K562 (cell line): ENCODE data around the gene MAST4. TPM values are rescaled to one million over a fixed set of nuclear protein-coding genes. Genes with fewer than 3 reads are reported as not detected.

Experiments
- ATAC-seq: fragments of 200-7000 bp; cut with Tn5 transposase; 3 replicates; pipeline ENCODE4 v1.9.1; 2020; ENCODE audit warnings: moderate library complexity
- BruUV-seq: library from RNA; stranded (reverse); fragments of 400-500 nt; replicated peaks from 2 replicates; lab custom pipeline; 2021; lab: Mats Ljungman, UMichigan
- CTCF ChIA-PET: fragments of 300-600 bp; formaldehyde crosslinking; extraction: SDS; loops from one replicate; lab custom pipeline; 2021; ENCODE audit warnings: low intra/inter-chr PET ratio; lab: Yijun Ruan, JAX
- POLR2A ChIA-PET: fragments of 300-600, 350-650 bp; sonication (Branson Sonifier 250); formaldehyde crosslinking; extraction: SDS; loops from one replicate; lab custom pipeline; 2021; ENCODE audit warnings: antibody characterized with exemption, inconsistent platforms; lab: Yijun Ruan, JAX
- DNase-seq, 4 experiments: peaks; one replicate each; pipeline versions ENCODE4 v3.0.0 to v3.0.0-alpha.2; 2011 to 2018; ENCODE audit warnings: low spot score in 3 of 4, mixed read lengths in 3 of 4; ENCODE audit errors: extremely low read depth in 1 of 4
- FAIRE-seq: peaks from 2 replicates; lab custom pipeline; 2011; peaks lifted over from hg19 to GRCh38; lab: Jason Lieb, UNC
- H2AFZ ChIP-seq: 2 replicates; pipeline ENCODE4 v1.6.0; 2011; ENCODE audit warnings: low read depth, low read length, control low read depth, inconsistent platforms
- H3K27ac ChIP-seq: fragments of 200-600 bp; 3 replicates; pipeline ENCODE4 v1.8.0; 2011; ENCODE audit warnings: low read depth, mild to moderate bottlenecking, control low read depth, inconsistent platforms, low read length, moderate library complexity, mixed read lengths; ENCODE audit errors: extremely low read depth
- H3K27me3 ChIP-seq, 2 experiments: fragments of 300-600 bp in 1 of 2; 2 replicates in 1 of 2; 3 replicates in 1 of 2; pipeline versions ENCODE4 v1.6.0 to v1.8.0; 2011; ENCODE audit warnings: inconsistent platforms in 2 of 2, low read length in 2 of 2, mild to moderate bottlenecking in 1 of 2, mixed read lengths in 1 of 2, moderate library complexity in 1 of 2; ENCODE audit not compliant: control insufficient read depth in 2 of 2, insufficient read depth in 2 of 2
- H3K36me3 ChIP-seq: fragments of 300-600 bp; 3 replicates; pipeline ENCODE4 v1.8.0; 2011; ENCODE audit warnings: mild to moderate bottlenecking, low read length, inconsistent platforms; ENCODE audit not compliant: control insufficient read depth, insufficient read depth
- H3K4me1 ChIP-seq, 2 experiments: fragments of 200-600 bp in 1 of 2; replicated peaks in 1 of 2; 2 replicates in 1 of 2; 3 replicates in 1 of 2; pipeline versions ENCODE4 v1.5.1 to v1.8.0; 2011; ENCODE audit warnings: inconsistent platforms in 2 of 2, low read length in 2 of 2, mild to moderate bottlenecking in 1 of 2, mixed read lengths in 1 of 2, moderate library complexity in 1 of 2; ENCODE audit not compliant: control insufficient read depth in 2 of 2, insufficient read depth in 2 of 2
- H3K4me2 ChIP-seq: 2 replicates; pipeline ENCODE4 v1.6.1; 2011; ENCODE audit warnings: low read length, control low read depth, inconsistent platforms, mixed read lengths; ENCODE audit not compliant: insufficient read depth
- H3K4me3 ChIP-seq: fragments of 200-600 bp; sonication (generic), shearing (Covaris generic); 2 replicates; pipeline ENCODE4 v1.5.1; 2016; ENCODE audit warnings: control low read depth, inconsistent platforms
- H3K79me2 ChIP-seq: fragments of 200-600 bp; 3 replicates; pipeline ENCODE4 v1.8.0; 2011; ENCODE audit warnings: low read length, inconsistent platforms; ENCODE audit not compliant: control insufficient read depth, insufficient read depth
- H3K9ac ChIP-seq, 2 experiments: 2 replicates each; pipeline versions ENCODE4 v1.6.0 to v1.6.1; 2011; ENCODE audit warnings: low read depth in 2 of 2, low read length in 2 of 2, control low read depth in 1 of 2, inconsistent platforms in 1 of 2, mild to moderate bottlenecking in 1 of 2, mixed read lengths in 1 of 2; ENCODE audit not compliant: insufficient read depth in 1 of 2
- H3K9me1 ChIP-seq: one replicate; pipeline ENCODE4 v1.6.0; 2011; ENCODE audit warnings: inconsistent platforms, mild to moderate bottlenecking, low read length, moderate library complexity; ENCODE audit not compliant: control insufficient read depth, insufficient read depth
- H3K9me3 ChIP-seq: replicated peaks from 2 replicates; pipeline ENCODE4 v1.5.1; 2011; ENCODE audit warnings: low read depth, low read length, inconsistent platforms; ENCODE audit not compliant: control insufficient read depth, insufficient read depth
- H4K20me1 ChIP-seq: replicated peaks from 2 replicates; pipeline ENCODE4 v1.6.1; 2011; ENCODE audit warnings: low read length, inconsistent platforms, mixed read lengths; ENCODE audit not compliant: control insufficient read depth, insufficient read depth
- MITF ChIP-seq: IDR thresholded peaks from 2 replicates; pipeline ENCODE4 v1.6.1; 2014; ENCODE audit warnings: antibody characterized with exemption
- NFE2L1 ChIP-seq: fragments of 450-650 bp; IDR thresholded peaks from 2 replicates; pipeline ENCODE4 v1.6.1; 2016; ENCODE audit warnings: missing genetic modification characterization, low read depth, mild to moderate bottlenecking, missing compliant biosample characterization, moderate library complexity, borderline replicate concordance
- NR3C1 ChIP-seq: sonication (generic); formaldehyde crosslinking; IDR thresholded peaks from 2 replicates; pipeline ENCODE4 v1.8.1; 2022; ENCODE audit warnings: missing genetic modification reagents
- RBBP5 ChIP-seq: fragments of 200-600 bp; sonication (generic); IDR thresholded peaks from 2 replicates; pipeline ENCODE4 v1.6.1; 2012; ENCODE audit warnings: borderline replicate concordance, mild to moderate bottlenecking, low read length, control low read depth, inconsistent platforms; ENCODE audit not compliant: insufficient read depth, poor library complexity, severe bottlenecking
- SAFB2 ChIP-seq: fragments of 200-400 bp; formaldehyde crosslinking; IDR thresholded peaks from 2 replicates; pipeline ENCODE4 v1.6.1; 2018; ENCODE audit warnings: borderline replicate concordance, low read length, low read depth, moderate library complexity; ENCODE audit not compliant: severe bottlenecking
- ZNF280A ChIP-seq: fragments of 450-650 bp; IDR thresholded peaks from 2 replicates; pipeline ENCODE4 v1.6.1; 2018; ENCODE audit warnings: mild to moderate bottlenecking, low read depth; ENCODE audit not compliant: partially characterized antibody
- WGBS: fragments of 100-300 bp; shearing (Covaris generic); methylation state at CpG from one replicate; pipeline ENCODE4 v1.1.6; 2016; ENCODE audit warnings: low coverage, mixed read lengths; ENCODE audit not compliant: insufficient coverage; ENCODE audit errors: missing lambda C conversion rate; 5-methylcytosine and 5-hydroxymethylcytosine counted together
- in situ Hi-C: fragments of 300-500 bp; cut with MboI; formaldehyde crosslinking; loops from 4 replicates; pipeline ENCODE4 v1.15.0; 2018; ENCODE audit warnings: inconsistent platforms, mixed read lengths
- intact Hi-C: fragments of 100-400 bp; cut with micrococcal nuclease; formaldehyde crosslinking; loops from 2 replicates; pipeline ENCODE4 v1.14.2; 2022
- polyA plus RNA-seq, 8 experiments: library from polyadenylated mRNA; depleted of rRNA in 4 of 8; stranded (reverse) in 5 of 8; unstranded in 3 of 8; fragments of >200 nt; fragmentation: Nextera tagmentation in 2 of 8; fragmentation: Illumina TruSeq in 1 of 8; extraction: Ambion mirVana in 2 of 8; extraction: Trizol in 1 of 8; gene quantifications; 2 replicates each; pipeline versions ENCODE4 v1.2.1 to v1.2.3, GENCODE V29; 2011 to 2014; ENCODE audit warnings: inconsistent platforms in 1 of 8, missing spikeins in 1 of 8
- total RNA-seq, 7 experiments: library from RNA; depleted of rRNA in 6 of 7; stranded (reverse); fragments of >200 nt in 6 of 7; fragmentation: Illumina TruSeq in 2 of 7; extraction: Trizol in 2 of 7; gene quantifications; 2 replicates each; pipeline versions ENCODE4 v1.2.1 to v1.2.3, GENCODE V29; 2011 to 2021; ENCODE audit warnings: low replicate concordance in 1 of 7
- TF ChIP-seq, protein P1 (sequence below): fragments of 150-350 bp; conservative IDR thresholded peaks from 2 replicates; pipeline ENCODE4 v1.6.1; 2014; ENCODE audit warnings: low read length

MAST4 gene
- total and polyA plus RNA-seq, 9 of the 15 experiments (the other 6 are each of a cell fraction or from before 2014, with no cell fraction given), result 0.88 to 10.1 (median 5.2) TPM

DNA sequence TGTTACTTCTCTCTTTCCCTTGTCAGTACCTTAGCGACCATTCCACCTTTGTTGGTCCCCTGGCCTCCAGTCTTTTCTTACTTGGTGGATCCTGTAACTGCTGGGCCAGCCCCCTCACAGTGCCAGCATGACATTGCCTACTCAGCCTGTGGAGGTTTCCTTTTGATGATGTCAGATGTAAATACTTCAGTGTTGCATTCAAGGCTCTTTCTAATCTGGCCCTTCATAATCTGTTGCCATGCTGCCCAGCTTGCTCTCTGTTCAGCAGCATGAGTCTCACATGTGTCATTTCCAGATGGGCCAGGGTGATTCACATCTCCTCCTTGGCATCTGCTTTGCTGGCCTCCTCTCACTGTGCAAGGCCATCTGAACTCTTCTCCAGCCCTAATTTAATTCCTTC lies 57.1 kb downstream of the MAST4 start (continued):
- no peak for TF ChIP-seq NFE2L1 (tag)

GRCh38 chr5:66655395-66656324 lies 59.5 kb downstream of the MAST4 start:
- Histone ChIP-seq H3K79me2 (no peaks in the 10 kb centered on the region), H3K9ac (no peak overlapping the region), H4K20me1 (no peaks in the 10 kb centered on the region), H3K27ac (no peak overlapping the region), H2AFZ (no peak overlapping the region), H3K27me3 (no peaks in the 10 kb centered on the region), H3K9me1 (no peaks in the 10 kb centered on the region), H3K4me2 (no peak overlapping the region), H3K4me3 (no peak overlapping the region), H3K36me3 (no peaks in the 10 kb centered on the region), H3K4me1 (no peaks in the 10 kb centered on the region), H3K9me3 (no peaks in the 10 kb centered on the region)
- intact Hi-C loops (no loop called here), in situ Hi-C loops (no loop called here)
- 0% methylated on average over 2 of the region's 2 CpGs for WGBS
- POLR2A ChIA-PET, result no interaction called here
- FAIRE-seq, result no peak
- no TSS peak for BruUV-seq
- TF ChIP-seq MITF (no peak), NR3C1 (no peak), ZNF280A (no peak), RBBP5 (no peak), SAFB2 (no peak)
- TF ChIP-seq, protein P1, sequence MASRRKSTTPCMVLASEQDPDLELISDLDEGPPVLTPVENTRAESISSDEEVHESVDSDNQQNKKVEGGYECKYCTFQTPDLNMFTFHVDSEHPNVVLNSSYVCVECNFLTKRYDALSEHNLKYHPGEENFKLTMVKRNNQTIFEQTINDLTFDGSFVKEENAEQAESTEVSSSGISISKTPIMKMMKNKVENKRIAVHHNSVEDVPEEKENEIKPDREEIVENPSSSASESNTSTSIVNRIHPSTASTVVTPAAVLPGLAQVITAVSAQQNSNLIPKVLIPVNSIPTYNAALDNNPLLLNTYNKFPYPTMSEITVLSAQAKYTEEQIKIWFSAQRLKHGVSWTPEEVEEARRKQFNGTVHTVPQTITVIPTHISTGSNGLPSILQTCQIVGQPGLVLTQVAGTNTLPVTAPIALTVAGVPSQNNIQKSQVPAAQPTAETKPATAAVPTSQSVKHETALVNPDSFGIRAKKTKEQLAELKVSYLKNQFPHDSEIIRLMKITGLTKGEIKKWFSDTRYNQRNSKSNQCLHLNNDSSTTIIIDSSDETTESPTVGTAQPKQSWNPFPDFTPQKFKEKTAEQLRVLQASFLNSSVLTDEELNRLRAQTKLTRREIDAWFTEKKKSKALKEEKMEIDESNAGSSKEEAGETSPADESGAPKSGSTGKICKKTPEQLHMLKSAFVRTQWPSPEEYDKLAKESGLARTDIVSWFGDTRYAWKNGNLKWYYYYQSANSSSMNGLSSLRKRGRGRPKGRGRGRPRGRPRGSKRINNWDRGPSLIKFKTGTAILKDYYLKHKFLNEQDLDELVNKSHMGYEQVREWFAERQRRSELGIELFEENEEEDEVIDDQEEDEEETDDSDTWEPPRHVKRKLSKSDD, result no peak
- CTCF ChIA-PET, result no interaction called here
- no peak for ATAC-seq
- DNase-seq, result no peak
